Left renal pelvis (tissue), 4 donors: ENCODE results near the gene ATL1. TPM values are rescaled to one million over a fixed set of nuclear protein-coding genes. Genes with fewer than 3 reads are reported as not detected.
"Not testable (repeated sequence)": the region's sequence is repeated elsewhere in the genome, so short reads cannot be mapped to it uniquely, and the experiment has no call there.

Experiments
- DNase-seq, 4 donors: peaks; one replicate each; pipeline ENCODE4 v3.0.0-alpha.2; 2013; ENCODE audit warnings: low read depth in 4 of 4, low spot score in 3 of 4
- polyA plus RNA-seq, 4 donors: library from polyadenylated mRNA; unstranded; fragments of 120-200 nt; gene quantifications; one replicate each; pipeline ENCODE4 v1.2.1, GENCODE V29; 2013; ENCODE audit not compliant: insufficient read length in 4 of 4

Gene ATL1
- polyA plus RNA-seq, 4 donors: 6.7 to 15.3 (median 9.7) TPM

- DNase-seq: no peak
Measured at GRCh38 chr14:50647282-50647681, 87.3 kb downstream of the ATL1 start.

DNA sequence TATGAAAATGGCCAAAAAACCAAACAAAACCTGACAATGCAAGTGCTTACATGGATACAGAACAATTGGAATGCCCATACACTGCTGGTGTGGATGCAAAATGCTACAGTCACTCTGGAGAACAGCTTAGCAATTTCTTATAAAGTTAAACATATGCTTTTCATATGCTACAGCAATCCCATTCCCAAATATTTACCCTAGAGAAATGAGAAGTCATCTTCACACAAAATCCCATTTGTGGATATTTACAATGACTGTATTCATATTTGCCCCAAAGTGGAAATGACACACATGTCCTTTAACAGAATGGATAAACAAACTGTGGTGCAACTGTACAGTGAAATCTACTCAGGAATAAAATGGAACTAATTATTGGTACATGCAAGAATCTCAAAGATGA is 87.8 kb downstream of the ATL1 start:
- no peak for DNase-seq

DNA sequence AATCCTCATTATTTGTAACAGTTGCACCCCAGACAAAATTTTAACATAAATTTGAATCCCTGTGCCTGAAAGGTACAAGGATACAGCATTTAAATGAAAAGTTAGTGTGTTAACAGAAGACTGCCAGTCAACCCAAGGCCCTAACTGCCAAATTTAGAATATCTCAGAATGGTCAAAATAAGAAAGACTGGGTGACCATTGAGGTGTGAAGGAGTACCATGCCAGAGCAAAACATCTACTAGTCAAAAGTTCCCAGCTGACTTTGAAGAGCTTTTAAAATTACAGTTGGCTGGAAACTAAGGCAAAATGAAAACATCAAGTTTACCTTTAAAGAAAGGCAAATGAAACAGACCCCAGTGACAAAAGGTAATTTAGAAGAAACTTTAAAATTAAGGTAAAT is 89.7 kb downstream of the ATL1 start:
- DNase-seq: no peak

GRCh38 chr14:50656776-50657175 is 96.8 kb downstream of the ATL1 start:
- no peak for DNase-seq

DNA sequence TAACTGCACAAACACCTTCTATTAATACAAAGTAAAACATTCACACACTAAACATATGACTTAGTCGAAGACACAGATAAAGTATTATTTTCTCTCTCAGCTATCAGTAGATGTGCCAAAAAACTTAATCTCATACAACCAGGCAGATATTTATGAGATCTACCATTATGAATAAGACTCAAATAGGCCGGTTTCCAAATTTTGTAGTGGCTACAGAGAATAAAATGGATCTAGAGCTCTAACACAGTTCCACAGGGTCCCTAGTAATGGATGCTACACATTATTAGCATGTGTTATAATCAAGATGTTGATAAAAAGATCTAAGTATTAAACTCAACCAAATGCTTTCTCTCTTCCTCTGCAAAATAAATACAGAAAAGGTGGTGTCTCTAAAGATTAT is 97.8 kb downstream of the ATL1 start:
- no peak for DNase-seq

DNA sequence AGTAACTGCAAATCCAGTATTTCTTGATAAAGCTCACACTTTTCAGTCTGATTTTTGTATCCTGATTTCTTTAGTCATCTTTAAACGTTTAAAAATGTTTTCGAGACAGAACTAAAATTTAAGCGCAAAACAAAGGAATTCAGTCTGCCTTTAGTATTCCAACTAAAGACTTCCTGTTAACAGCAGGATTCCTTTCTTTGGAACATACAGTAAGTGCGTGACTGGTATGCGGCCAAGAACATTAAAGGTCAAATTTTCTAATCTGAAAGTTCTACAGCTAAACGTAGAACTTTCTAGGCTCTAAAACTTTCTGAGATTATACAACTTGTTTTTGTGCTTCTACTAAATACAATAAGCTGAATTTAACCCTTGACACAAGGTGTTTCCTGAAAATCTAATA is 98.3 kb downstream of the ATL1 start:
- no peak for DNase-seq

- no peak for DNase-seq
Measured at GRCh38 chr14:50659327-50659974, 99.5 kb downstream of the ATL1 start.

- DNase-seq: not testable (repeated sequence)
Measured at GRCh38 chr14:50664579-50664978, 104.6 kb downstream of the ATL1 start.

- DNase-seq: not testable (repeated sequence)
Measured at GRCh38 chr14:50665300-50665699, 105.4 kb downstream of the ATL1 start.

DNA sequence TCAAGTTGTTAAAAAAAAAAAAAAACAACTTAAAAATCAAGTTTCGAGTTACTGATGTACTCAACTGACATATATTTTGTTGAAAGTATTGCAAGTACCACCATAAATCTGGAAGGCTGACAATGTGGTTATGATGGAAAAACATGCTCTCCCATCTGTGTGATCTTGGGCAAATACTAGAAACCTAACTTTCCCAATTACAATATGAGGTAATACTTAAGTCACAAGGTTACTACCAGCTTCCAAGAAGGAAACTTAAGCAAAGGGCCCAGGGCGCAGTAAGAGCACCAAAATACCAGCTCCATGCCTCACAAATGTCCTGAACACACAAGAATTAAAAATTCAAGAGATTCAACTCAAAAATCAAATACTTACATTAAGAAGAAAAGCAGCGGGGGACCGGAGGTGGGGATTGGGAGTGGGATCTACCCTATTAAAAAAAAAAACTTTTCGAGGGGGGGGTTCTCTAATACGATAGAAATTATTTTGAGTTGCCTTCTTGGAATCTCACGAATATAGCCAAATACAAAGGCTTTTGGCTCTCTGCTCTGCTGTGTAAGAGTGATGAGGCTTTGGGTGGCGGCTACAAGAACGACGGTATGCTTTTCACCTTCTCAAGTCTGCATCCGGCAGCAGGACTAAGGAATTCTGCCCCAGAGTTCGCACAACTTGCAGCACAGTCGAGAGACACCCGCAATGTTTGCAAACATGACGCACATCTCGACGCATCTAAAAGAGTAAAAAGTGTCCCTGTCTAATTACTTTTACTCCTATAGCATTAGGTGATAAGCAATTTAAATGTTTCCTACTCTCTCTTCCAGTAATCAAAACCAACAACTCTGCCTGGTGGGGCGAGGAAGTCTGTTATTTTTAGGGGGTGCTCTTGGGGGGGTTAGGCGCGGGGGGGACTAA is 107.1 kb downstream of the ATL1 start:
- DNase-seq: peak in 1 of 4 donors; percentile 60

- no peak for DNase-seq
Measured at GRCh38 chr14:50667684-50667995, 107.7 kb downstream of the ATL1 start.

DNA sequence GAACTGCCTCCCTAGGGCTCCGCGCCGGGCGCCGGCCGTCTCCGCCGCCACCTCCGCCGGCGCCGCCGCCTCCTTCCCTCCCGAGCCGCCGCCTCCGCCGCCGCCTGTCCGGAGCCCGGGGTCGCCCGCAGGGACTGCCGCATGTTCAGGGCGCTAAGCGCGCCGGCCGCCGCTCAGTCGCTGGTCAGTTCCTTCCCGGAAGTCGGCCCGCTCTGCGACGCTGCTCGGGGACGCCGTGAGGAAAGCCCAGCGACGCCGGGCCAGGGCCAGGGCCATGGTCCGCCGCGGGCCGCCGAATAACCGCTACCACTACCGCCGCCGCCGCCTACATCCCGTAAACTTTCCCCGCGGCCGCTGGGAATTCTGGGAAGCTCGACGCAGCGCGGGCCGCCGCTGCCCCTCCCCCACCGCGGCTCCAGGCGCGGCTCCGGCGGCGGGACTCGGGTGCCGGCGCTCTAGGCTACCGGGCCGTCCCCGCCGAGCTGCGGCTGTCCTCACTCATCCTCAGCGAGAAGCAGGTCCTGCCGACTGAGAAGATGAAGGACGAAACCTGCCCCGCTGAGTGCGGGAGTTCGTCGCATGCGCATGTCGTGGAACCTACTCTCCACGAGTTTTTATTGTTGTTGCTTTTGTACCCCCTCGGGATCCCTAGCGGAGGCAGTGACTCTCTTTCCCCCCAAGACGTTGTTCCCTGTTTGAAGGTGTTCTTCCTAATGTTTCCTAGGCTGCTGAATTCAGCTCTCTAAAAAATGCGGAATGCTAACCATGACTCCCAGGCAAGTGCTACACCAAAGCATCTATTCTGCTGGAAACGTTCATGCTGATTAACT is 108.3 kb downstream of the ATL1 start, which contains the start of gene SAV1:
TSS of gene SAV1 (minus strand) at position 311 of the 830 bp plus-strand sequence. CDS start 339 bp downstream, outside the sequence.
- DNase-seq: peak in 3 of 4 donors; percentile 69 to 72 (median 72)

DNA sequence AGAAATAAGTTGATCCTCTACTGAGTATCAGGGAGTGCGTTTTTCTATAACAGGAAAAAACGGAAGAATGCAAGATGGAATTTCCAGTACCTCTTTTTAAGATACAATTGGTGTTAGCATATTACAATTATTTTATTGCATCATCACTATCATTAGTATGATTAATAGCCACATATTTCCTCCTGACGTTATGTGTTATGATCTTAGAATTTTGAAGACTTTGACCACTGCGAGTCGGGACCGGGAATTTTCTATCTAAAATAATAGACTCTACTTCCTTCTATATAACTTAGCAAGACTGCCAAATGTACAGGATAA is 108.8 kb downstream of the ATL1 start:
- no peak for DNase-seq

GRCh38 chr14:50669441-50669986 is 109.6 kb downstream of the ATL1 start:
- DNase-seq: no peak

DNA sequence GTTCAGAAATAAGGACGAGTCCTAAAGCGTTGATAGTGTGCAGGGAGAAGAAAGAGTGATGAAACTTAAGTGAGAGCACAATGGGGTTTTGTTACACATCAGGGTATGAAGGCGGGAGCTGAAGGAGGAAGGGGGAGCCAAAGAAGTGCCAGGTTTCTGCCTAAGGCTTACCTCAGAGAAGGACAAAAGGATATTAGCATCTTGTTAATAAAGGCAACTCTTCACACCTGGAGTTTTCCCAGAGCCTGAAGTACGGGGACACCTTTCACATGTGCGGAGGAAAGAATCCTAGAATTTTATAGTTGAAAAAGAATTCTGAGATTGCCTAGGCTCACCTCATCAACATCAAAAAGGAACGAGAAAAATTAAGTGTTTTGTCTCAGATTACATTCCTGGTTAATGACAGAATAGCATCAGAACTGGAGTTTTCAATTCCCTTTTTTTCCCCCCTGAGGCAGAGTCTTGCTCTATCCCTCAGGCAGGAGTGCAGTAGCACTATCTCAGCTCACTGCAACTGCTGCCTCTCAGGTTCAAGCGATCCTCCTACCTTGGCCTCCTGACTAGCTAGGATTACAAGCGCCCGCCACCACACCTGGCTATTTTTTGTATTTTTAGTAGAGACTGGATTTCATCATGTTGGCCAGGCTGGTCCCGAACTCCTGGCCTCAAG is 110.4 kb downstream of the ATL1 start:
- no peak for DNase-seq

GRCh38 chr14:50670866-50671256 is 110.9 kb downstream of the ATL1 start:
- no peak for DNase-seq

GRCh38 chr14:50675597-50675996 is 115.7 kb downstream of the ATL1 start:
- no peak for DNase-seq

DNA sequence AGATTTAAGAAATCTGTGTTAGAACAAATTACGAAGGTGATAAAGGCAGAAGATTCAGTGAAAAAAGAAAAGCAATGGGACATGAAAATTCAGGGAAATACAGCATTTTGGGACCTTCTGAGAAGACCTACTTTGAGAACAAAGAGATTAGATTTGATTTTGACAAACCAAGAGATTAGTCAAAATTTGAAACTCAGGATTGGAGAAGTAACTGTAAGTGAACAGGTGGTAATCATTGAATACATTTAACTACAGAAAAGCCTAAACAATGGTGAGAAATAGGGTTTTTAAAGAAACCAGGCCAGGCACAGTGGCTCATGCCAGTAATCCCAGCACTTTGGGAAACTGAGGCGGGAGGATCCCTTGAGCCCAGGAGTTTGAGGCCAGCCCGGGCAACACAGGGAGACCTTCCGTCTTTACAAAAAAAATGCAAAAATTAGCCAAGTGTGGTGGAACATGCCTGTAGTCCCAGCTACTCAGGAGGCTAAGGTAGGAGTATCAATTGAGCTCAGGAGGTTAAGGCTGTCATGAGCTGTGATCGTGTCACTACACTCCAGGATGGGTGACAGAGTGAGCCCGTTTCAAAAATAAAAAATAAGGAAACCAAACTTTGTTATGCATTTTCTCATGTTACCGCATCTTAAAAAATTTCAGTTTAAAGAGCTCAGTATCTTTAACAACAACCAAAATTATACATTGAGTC is 117.0 kb downstream of the ATL1 start:
- no peak for DNase-seq

DNA sequence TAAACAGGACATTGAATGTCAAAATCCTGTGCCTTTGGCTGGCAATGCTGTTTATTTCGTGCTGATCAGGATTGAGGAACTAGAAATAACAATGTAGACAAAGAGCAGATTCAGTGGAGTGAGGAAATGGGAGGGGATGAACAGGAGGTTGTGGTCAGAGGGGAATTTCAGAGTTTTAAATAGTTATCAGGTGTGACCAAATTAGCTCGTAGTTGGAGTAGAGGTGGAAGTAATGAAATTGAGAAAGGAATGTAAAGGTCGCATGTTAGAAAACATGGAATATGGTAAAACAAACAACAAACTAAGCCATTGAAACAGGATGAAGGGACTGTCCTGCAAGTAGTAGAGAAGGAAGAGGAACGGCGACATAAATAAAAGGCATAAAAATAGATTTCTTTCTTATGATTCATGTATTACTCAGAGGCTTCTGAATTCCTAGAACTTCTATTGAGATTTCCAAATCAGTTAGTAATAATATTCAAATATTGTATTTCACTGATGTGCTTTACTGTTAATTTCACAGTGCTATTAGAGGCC is 117.7 kb downstream of the ATL1 start:
- DNase-seq: no peak

GRCh38 chr14:50678163-50678562 is 118.2 kb downstream of the ATL1 start:
- DNase-seq: no peak
